ENCODE measurements around the gene RCC2.
A peak's percentile ranks its signal among the peaks of the same experiment; 100 is the strongest.
"Not testable (repeated sequence)": the region's sequence is repeated elsewhere in the genome, so short reads cannot be mapped to it uniquely, and the experiment has no call there.

RCC2 gene

DNA sequence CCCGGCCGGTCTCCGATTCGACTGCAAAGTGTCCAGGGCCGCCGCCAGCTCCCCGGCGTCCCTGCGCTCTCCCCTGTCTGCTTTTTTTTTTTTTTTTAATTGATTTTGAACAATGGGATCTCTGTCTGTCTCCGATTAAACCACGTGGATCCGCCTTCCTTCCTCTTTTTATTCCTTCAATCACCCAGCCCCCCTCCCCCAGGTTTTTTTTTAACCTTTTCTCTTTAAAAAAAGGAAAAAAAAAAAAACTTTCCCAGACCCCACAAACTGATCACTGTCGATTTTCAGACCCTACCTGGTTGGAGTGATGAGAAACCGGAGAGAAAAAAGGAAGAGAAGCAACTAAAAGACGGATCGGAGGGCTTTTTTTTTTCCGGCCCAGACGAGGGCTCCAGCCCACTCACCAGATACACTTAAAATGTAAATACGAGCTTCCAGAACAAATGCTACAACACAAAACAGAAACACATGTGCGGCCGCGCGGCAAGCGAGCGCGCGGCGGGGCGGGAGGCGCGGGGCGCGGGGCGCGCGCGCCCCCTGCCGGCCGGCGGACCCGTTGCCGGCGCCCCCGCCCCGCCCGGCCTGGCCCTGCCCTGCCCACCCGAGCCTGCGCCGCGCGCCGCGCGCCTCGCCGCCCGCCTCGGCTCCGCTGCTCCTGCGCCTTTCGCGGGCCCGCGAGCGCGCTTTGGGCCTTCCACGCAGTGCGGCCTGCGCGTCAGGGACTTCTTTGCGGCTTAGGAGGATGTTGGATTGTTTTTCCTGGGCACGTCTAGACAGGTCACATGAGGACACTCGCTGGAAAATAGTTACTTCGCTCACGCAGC is at the start of gene RCC2:
RCC2 (minus strand) TSS at position 428 of the 824 bp plus-strand sequence. CDS start 1,163 bp downstream, outside the sequence.
- FAIRE-seq = peak; percentile 31

DNA sequence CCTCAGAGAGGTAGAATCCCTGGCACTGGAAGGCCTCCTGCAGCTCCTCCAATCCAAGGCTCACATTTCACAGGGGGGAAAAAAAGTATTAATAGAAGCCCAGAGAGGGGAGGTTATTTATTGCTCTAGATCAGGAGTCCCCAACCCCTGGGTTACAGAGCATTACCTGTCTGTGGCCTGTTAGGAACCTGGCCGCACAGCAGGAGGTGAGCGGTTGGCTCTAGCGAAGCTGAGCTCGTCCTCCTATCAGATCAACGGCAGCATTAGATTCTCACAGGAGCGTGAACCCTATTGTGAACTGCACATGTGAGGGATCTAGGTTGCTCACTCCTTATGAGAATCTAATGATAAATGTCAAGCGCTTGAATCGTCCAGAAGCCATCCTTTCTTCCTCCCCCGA is 46.8 kb upstream of the RCC2 start:
- no peak for FAIRE-seq
- DNase-seq (ENCODE audit: insufficient read length, low spot score) = no peak

More for the DNA sequence above, at the start of gene RCC2:
- DNase-seq (ENCODE audit: insufficient read length, low spot score) = peak; percentile 61

- no peak for FAIRE-seq
- DNase-seq (ENCODE audit: insufficient read length, low spot score) = no peak
These were observed 45.8 kb upstream of the RCC2 start for GRCh38 chr1:17485281-17485680.

DNA sequence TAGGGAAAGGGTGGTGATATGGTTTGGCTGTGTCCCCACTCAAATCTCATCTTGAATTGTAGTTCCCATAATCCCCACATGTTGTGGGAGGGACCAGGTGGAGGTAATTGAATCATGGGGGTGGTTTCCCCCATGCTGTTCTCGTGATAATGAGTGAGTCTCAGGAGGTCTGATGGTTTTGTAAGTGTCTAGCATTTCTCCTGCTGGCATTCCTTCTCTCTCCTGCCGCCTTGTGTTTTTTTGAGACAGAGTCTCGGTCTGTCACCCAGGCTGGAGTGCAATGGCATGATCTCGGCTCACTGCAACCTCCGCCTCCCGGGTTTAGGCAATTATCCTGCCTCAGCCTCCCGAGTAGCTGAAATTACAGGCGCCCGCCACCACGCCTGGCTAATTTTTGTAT is 42.5 kb upstream of the RCC2 start:
- not testable (repeated sequence) for FAIRE-seq; DNase-seq (ENCODE audit: insufficient read length, low spot score)

- FAIRE-seq (no peak), DNase-seq (ENCODE audit: insufficient read length, low spot score) (no peak)
These were observed 41.4 kb upstream of the RCC2 start for GRCh38 chr1:17480846-17481245.

- peak; percentile 64 for FAIRE-seq
- peak; percentile 66 for DNase-seq (ENCODE audit: insufficient read length, low spot score)
These were observed 36.3 kb upstream of the RCC2 start for GRCh38 chr1:17475752-17476151.

- DNase-seq (ENCODE audit: insufficient read length, low spot score); FAIRE-seq: not testable (repeated sequence)
These were observed 35.5 kb upstream of the RCC2 start for GRCh38 chr1:17474836-17475555.

DNA sequence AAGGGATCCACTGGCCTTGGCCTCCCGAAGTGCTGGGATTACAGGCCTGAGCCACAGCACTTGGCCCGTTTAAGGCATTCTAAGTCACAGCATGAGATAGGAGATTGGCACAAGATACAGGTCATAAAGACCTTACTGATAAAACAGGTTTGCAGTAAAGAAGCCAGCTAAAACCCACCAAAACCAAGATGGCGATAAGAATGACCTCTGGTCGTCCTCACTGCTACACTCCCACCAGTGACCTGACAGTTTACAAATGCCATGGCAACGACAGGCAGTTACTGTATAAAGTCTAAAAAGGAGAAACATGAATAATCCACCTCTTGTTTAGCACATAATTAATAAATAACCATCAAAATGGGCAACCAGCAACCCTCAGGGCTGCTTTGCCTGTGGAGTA is 33.3 kb upstream of the RCC2 start:
- FAIRE-seq (no peak), DNase-seq (ENCODE audit: insufficient read length, low spot score) (no peak)

DNA sequence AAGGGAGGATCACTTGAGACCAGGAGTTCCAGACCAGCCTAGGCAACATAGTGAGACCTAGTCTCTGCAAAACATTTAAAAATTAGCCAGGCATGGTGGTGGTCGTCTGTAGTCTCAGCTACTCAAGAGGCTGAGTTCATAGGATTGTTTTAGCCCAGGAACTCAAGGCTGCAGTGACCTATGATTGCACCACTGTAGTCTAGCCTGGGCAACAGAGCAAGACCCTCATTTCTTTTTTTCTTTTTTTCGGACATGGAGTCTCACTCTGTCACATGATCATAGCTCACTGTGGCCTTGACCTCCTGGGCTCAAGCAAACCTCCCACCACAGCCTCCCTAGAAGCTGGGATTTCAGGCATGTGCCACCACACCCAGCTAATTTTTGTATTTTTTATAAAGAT is 31.9 kb upstream of the RCC2 start:
- DNase-seq (ENCODE audit: insufficient read length, low spot score) (no peak), FAIRE-seq (no peak)

GRCh38 chr1:17470021-17470799 is 30.7 kb upstream of the RCC2 start:
- DNase-seq (ENCODE audit: insufficient read length, low spot score) (no peak), FAIRE-seq (no peak)

DNA sequence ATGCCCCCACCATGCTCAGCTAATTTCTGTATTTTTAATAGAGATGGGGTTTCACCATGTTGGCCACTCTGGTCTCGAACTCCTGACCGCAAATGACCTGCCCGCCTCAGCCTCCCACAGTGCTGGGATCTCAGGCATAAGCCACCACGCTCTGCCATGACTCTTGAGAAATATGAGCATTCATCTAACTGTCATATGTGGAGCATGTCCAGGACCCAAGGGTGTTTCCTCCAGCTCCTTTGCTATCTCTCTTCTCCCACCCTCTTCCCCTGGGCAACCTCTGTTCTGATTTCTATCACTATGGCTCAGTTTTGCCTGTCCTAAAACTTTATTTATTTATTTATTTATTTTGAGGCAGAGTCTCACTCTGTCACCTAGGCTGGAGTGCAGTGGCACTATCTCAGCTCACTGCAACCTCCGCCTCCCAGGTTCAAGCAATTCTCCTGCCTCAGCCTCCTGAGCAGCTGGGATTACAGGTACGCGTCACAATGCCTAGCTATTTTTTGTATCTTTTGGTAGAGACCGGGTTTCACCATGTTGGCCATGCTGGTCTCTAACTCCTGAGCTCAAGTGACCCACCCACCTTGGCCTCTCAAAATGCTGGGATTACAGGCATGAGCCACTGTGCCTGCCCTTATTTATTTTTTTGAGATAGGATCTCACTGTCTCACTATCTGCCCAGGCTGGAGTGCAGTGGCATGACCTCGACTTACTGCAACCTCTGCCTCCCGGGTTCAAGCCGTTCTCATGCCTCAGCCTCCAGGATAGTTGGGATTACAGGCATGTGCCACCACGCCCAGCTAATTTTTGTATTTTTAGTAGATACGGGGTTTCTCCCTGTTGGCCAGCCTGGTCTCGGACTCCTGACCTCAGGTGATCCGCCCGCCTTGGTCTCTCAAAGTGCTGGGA is 29.1 kb upstream of the RCC2 start:
- DNase-seq (ENCODE audit: insufficient read length, low spot score); FAIRE-seq: not testable (repeated sequence)

DNA sequence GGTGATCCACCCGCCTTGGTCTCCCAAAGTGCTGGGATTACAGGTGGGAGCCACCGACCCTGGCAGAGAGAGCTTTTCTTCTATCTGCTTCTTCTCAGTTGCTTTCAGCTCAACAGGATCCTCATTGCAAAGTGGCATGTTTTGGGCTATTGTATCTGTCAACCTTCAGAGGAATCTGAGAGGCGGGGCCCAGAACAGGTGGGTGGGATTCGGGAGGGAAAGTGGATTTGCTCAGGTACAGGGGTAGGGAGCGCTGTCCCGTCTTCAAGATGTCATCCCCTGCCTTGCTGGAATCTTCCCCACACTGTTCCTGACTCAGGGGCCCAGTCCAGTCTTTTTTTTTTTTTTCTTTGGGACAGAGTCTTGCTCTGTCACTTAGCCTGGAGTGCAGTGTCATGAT is 26.9 kb upstream of the RCC2 start:
- FAIRE-seq (no peak), DNase-seq (ENCODE audit: insufficient read length, low spot score) (no peak)

GRCh38 chr1:17465228-17465627 is 25.8 kb upstream of the RCC2 start:
- DNase-seq (ENCODE audit: insufficient read length, low spot score) (no peak), FAIRE-seq (no peak)

DNA sequence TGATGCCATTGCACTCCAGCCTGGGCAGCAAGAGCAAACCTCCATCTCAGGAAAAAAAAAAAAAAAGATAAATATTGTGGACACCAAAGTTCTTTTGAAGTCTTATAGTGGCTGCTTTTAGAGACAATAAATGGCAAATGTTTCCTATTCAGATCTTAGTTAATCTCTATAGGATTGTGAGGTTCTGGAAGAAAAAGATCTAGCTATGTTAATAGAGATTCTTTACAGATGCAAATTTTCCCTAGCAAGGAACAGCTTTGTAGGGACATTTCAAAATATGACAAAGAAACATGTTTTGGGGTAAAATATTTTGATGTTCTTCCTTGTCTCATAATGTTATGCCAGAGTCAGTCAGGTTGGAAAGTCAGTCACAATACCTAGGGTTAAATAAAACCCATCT is 24.5 kb upstream of the RCC2 start:
- no peak for FAIRE-seq

GRCh38 chr1:17462669-17463068 is 23.2 kb upstream of the RCC2 start:
- FAIRE-seq (no peak), DNase-seq (ENCODE audit: insufficient read length, low spot score) (no peak)

More for the DNA sequence above, 24.5 kb upstream of the RCC2 start:
- no peak for DNase-seq (ENCODE audit: insufficient read length, low spot score)

GRCh38 chr1:17460219-17460618 is 20.7 kb upstream of the RCC2 start:
- DNase-seq (ENCODE audit: insufficient read length, low spot score) = no peak
- no peak for FAIRE-seq

DNA sequence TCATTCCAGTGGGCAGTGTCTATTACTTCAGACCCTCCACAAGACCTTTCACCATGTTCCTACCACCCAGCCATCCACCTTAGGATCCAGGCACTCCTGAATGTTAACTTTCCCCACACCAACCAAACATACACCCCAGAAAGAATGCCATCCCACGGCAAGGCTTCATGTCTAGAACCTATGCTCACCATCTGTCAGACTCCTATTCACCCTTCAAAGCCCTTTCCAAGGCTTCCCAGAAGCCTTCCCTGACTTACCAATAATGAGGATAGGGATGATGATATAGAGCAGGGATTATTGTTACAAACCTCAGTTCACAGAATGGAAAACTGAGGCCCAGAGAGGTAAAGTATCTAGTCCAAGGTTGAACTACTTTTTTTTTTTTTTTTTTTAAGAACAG is 19.3 kb upstream of the RCC2 start:
- FAIRE-seq = no peak
- no peak for DNase-seq (ENCODE audit: insufficient read length, low spot score)

GRCh38 chr1:17452686-17453085 is 13.2 kb upstream of the RCC2 start:
- DNase-seq (ENCODE audit: insufficient read length, low spot score) = no peak
- no peak for FAIRE-seq

DNA sequence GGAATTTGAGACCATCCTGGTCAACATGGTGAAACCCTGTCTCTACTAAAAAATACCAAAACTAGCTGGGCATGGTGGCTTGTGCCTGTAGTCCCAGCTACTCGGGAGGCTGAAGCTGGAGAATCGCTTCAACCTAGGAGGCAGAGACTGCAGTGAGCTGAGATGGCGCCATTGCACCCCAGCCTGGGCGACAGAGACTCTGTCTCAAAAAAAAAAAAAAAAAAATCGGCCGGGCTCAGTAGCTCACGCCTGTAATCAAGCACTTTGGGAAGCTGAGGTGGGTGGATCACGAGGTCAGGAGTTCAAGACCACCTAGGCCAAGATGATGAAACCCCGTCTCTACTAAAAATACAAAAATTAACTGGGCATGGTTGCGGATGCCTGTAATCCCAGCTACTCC is 12.7 kb upstream of the RCC2 start:
- FAIRE-seq; DNase-seq (ENCODE audit: insufficient read length, low spot score): not testable (repeated sequence)

- no peak for FAIRE-seq
- DNase-seq (ENCODE audit: insufficient read length, low spot score) = no peak
These were observed 12.3 kb upstream of the RCC2 start for GRCh38 chr1:17451731-17452130.
